PC-3 (cell line): ENCODE measurements around the gene MAK. TPM values are rescaled to one million over a fixed set of nuclear protein-coding genes. Genes with fewer than 3 reads are reported as not detected.

Source experiments
- ATAC-seq: fragments of 200-7000 bp; cut with Tn5 transposase; 2 replicates; pipeline ENCODE4 v1.9.1; 2020; ENCODE audit warnings: mild to moderate bottlenecking, moderate library complexity
- BruUV-seq: library from RNA; stranded (reverse); fragments of 400-500 nt; replicated peaks from 2 replicates; lab custom pipeline; 2021; lab: Mats Ljungman, UMichigan
- CTCF ChIA-PET: fragments of 300-600 bp; sonication (Branson Sonifier 250); formaldehyde crosslinking; loops from one replicate; lab custom pipeline; 2022; ENCODE audit warnings: antibody characterized with exemption; lab: Charles Lee
- POLR2A ChIA-PET: fragments of 300-600 bp; sonication (Branson Sonifier 250); formaldehyde crosslinking; loops from one replicate; lab custom pipeline; 2022; ENCODE audit warnings: antibody characterized with exemption; ENCODE audit not compliant: unreplicated experiment; lab: Charles Lee
- DNase-seq: peaks from one replicate; pipeline ENCODE4 v3.0.0-alpha.2; 2015
- H2AFZ ChIP-seq: fragments of 300-600 bp; sonication (generic); 2 replicates; pipeline ENCODE4 v1.6.0; 2016; ENCODE audit warnings: antibody characterized with exemption, low read length
- H3F3A ChIP-seq: fragments of 300-600 bp; sonication (generic); one replicate; pipeline ENCODE4 v1.6.0; 2017; ENCODE audit warnings: antibody characterized with exemption, low read length, control low read depth, mild to moderate bottlenecking; ENCODE audit not compliant: unreplicated experiment
- H3K27ac ChIP-seq: fragments of 300-600 bp; sonication (generic); 2 replicates; pipeline ENCODE4 v1.5.1; 2016; ENCODE audit warnings: mild to moderate bottlenecking, low read length
- H3K27me3 ChIP-seq: fragments of 300-600 bp; sonication (generic); 2 replicates; pipeline ENCODE4 v1.6.1; 2016; ENCODE audit warnings: low read length, mixed read lengths
- H3K36me3 ChIP-seq: fragments of 300-600 bp; sonication (generic); 2 replicates; pipeline ENCODE4 v1.6.1; 2016; ENCODE audit warnings: low read depth, mixed run types, low read length, mixed read lengths
- H3K4me1 ChIP-seq: fragments of 300-600 bp; sonication (generic); 2 replicates; pipeline ENCODE4 v1.5.1; 2016; ENCODE audit warnings: low read length; ENCODE audit not compliant: insufficient read depth
- H3K4me2 ChIP-seq: fragments of 300-600 bp; sonication (generic); 2 replicates; pipeline ENCODE4 v1.6.0; 2016; ENCODE audit warnings: low read length
- H3K4me3 ChIP-seq: fragments of 300-600 bp; sonication (generic); 2 replicates; pipeline ENCODE4 v1.5.1; 2016; ENCODE audit warnings: mild to moderate bottlenecking, low read length, mixed read lengths
- H3K79me2 ChIP-seq: fragments of 300-600 bp; sonication (generic); 2 replicates; pipeline ENCODE4 v1.6.1; 2017; ENCODE audit warnings: low read length, mixed read lengths
- H3K9ac ChIP-seq: fragments of 300-600 bp; sonication (generic); 2 replicates; pipeline ENCODE4 v1.6.0; 2016; ENCODE audit warnings: mild to moderate bottlenecking, low read length
- H3K9me2 ChIP-seq: fragments of 300-600 bp; sonication (generic); replicated peaks from 2 replicates; pipeline ENCODE4 v1.6.1; 2016; ENCODE audit warnings: mixed run types, low read length, mixed read lengths
- H3K9me3 ChIP-seq: fragments of 300-600 bp; sonication (generic); 2 replicates; pipeline ENCODE4 v1.6.1; 2016; ENCODE audit warnings: low read length, mixed read lengths
- H4K20me1 ChIP-seq: fragments of 300-600 bp; sonication (generic); 2 replicates; pipeline ENCODE4 v1.6.1; 2016; ENCODE audit warnings: low read length, mixed read lengths
- EZH2 ChIP-seq: fragments of 300-600 bp; sonication (generic); IDR thresholded peaks from one replicate; pipeline ENCODE4 v1.6.1; 2017; ENCODE audit warnings: antibody characterized with exemption, mild to moderate bottlenecking, low read length; ENCODE audit not compliant: unreplicated experiment
- EZH2phosphoT487 ChIP-seq: fragments of 300-600 bp; sonication (generic); IDR thresholded peaks from 2 replicates; pipeline ENCODE4 v1.6.1; 2018; ENCODE audit warnings: mild to moderate bottlenecking, antibody characterized with exemption, low read length, borderline replicate concordance
- intact Hi-C: fragments of 100-400 bp; cut with micrococcal nuclease; formaldehyde crosslinking; loops from 2 replicates; pipeline ENCODE4 v1.9.0; 2023
- total RNA-seq: library from RNA; depleted of rRNA; stranded (reverse); fragments of >200 nt; gene quantifications from 2 replicates; pipeline ENCODE4 v1.2.3, GENCODE V29; 2014
- TF ChIP-seq, protein P1 (sequence below): fragments of 300-600 bp; sonication (generic); conservative IDR thresholded peaks from 2 replicates; pipeline ENCODE4 v1.5.1; 2017; ENCODE audit warnings: antibody characterized with exemption, low read depth, mild to moderate bottlenecking, low read length

Gene MAK
- total RNA-seq, 1 experiment from 2014 or later: 0.11 TPM

DNA sequence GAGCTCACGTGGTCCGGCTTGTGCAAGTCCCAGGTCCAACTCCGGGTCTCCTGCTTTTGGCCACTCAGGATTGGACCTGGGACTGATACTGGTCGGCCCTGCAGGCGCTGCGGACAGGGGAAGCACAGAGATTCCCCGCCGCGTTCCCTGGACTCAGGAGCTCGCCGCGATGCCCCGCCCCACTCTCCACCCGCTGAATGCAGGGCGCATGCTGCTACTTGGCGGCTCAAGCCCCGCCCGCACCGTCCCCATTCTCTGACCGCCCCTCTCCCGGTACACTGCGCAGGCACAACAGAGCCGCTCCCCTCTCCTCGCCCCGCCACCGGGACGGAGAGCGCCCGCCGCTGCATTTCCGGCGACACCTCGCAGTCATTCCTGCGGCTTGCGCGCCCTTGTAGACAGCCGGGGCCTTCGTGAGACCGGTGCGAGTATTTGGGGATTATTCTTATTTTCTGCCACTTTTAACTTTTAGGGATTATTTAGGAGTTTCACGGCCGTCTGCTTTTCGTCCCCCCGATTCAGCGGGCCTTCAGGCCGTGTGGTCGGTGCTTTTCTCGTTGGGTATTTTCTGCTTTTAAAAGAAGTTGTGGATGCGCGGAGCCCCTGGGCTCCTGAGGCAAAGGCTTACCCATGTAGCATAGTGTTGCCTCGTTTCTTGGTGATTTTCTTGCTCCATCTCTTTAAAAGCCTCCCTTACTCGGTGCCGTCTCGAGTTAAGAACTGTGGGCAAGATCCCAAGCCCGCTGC is 115.3 kb downstream of the MAK start, which contains the start of gene TMEM14C:
Gene TMEM14C (plus strand): TSS at position 251 of the 747 bp plus-strand sequence. CDS start 1,544 bp downstream, outside the sequence.
- Histone ChIP-seq H3K27ac (peak within 1 kb of the TSS; percentile 67), H3K4me3 (peak within 1 kb of the TSS; percentile 88), H3K79me2 (peaks cover 32% of the 10 kb centered on the region), H3K9me3 (0 out of 2 replicates have a peak, but pooled peaks cover 5% of the 10 kb centered on the region), H3K4me2 (peak within 1 kb of the TSS; percentile 88), H3F3A (no peaks in the 10 kb centered on the region), H3K9ac (peak within 1 kb of the TSS; percentile 93), H2AFZ (peak within 1 kb of the TSS; percentile 91), H3K4me1 (peaks cover 24% of the 10 kb centered on the region), H3K9me2 (no peaks in the 10 kb centered on the region), H4K20me1 (no peaks in the 10 kb centered on the region), H3K36me3 (peaks cover 3% of the 10 kb centered on the region; the same call in 1 of the 2 replicates), H3K27me3 (no peaks in the 10 kb centered on the region)
- ATAC-seq (peak; percentile 96), DNase-seq (peak; percentile 96)
- TF ChIP-seq, protein P1, sequence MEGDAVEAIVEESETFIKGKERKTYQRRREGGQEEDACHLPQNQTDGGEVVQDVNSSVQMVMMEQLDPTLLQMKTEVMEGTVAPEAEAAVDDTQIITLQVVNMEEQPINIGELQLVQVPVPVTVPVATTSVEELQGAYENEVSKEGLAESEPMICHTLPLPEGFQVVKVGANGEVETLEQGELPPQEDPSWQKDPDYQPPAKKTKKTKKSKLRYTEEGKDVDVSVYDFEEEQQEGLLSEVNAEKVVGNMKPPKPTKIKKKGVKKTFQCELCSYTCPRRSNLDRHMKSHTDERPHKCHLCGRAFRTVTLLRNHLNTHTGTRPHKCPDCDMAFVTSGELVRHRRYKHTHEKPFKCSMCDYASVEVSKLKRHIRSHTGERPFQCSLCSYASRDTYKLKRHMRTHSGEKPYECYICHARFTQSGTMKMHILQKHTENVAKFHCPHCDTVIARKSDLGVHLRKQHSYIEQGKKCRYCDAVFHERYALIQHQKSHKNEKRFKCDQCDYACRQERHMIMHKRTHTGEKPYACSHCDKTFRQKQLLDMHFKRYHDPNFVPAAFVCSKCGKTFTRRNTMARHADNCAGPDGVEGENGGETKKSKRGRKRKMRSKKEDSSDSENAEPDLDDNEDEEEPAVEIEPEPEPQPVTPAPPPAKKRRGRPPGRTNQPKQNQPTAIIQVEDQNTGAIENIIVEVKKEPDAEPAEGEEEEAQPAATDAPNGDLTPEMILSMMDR: no peak
- no peak for TF ChIP-seq EZH2phosphoT487
- TF ChIP-seq EZH2: no peak
- ChIA-PET POLR2A (interaction anchor here (0.5 to 1.5 kb wide), 5 partner anchors 24 to 316 kb away, joined by 3 to 15 read pairs (median 6); partner anchors contain the start of genes C6orf52, PAK1IP1 and TMEM14B), CTCF (interaction anchor here (0.6 to 1.0 kb wide), 3 partner anchors 28 to 218 kb away, joined by 4 to 13 read pairs (median 11); partner anchors contain the start of gene PAK1IP1)
- intact Hi-C loops: loop anchor here (1.0 to 2.0 kb wide), 5 partner anchors 11 to 78 kb away; partner anchors contain the start of genes C6orf52, PAK1IP1 and TMEM14B
- BruUV-seq: TSS peak; percentile 55

DNA sequence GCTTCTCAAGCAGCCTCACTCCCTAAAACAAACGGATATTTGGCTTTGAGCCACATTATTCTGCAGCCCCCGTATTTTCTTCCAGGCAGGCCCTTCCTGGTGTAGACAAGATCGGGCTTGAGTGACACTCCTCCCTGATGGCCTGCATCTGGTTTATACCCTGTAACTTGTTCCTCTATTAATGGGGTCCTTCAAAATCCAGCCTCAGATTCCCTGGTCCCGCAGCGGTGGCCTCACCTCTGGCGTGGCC is 115.8 kb downstream of the MAK start:
- BruUV-seq: TSS peak; percentile 49
- Histone ChIP-seq H3K4me2 (peak overlapping the region; percentile 88), H3K27ac (peak overlapping the region; percentile 67), H3F3A (no peaks in the 10 kb centered on the region), H3K9me3 (0 out of 2 replicates have a peak, but pooled peaks cover 5% of the 10 kb centered on the region), H3K4me1 (peaks cover 24% of the 10 kb centered on the region), H3K79me2 (peaks cover 32% of the 10 kb centered on the region), H2AFZ (peak overlapping the region; percentile 91), H3K4me3 (peak overlapping the region; percentile 88), H3K9ac (peak overlapping the region; percentile 93), H3K27me3 (no peaks in the 10 kb centered on the region), H3K36me3 (peaks cover 3% of the 10 kb centered on the region; the same call in 1 of the 2 replicates), H4K20me1 (no peaks in the 10 kb centered on the region), H3K9me2 (no peaks in the 10 kb centered on the region)
- ChIA-PET POLR2A (interaction anchor here (0.5 to 1.5 kb wide), 5 partner anchors 25 to 315 kb away, joined by 3 to 15 read pairs (median 6); partner anchors contain the start of genes C6orf52, PAK1IP1 and TMEM14B), CTCF (interaction anchor here (1.0 kb wide), 1 partner anchor 78 kb away, joined by 4 read pairs; no protein-coding TSS in a partner anchor)
- intact Hi-C loops: loop anchor here (1.0 to 2.0 kb wide), 3 partner anchors 25 to 78 kb away; partner anchors contain the start of genes C6orf52, PAK1IP1 and TMEM14B
- TF ChIP-seq, protein P1: no peak
- TF ChIP-seq EZH2: no peak
- no peak for TF ChIP-seq EZH2phosphoT487
- ATAC-seq (no peak), DNase-seq (no peak)
